NT2/D1 (cell line): Measurements from ENCODE around the gene CEP164.

Experiments used
- DNase-seq: peaks from one replicate; pipeline ENCODE4 v3.0.0-alpha.2; 2011; ENCODE audit warnings: low read depth, low spot score
- H3K27me3 ChIP-seq: 2 replicates; pipeline ENCODE4 v1.6.0; 2011; ENCODE audit warnings: mild to moderate bottlenecking; ENCODE audit not compliant: insufficient read length, insufficient read depth
- H3K36me3 ChIP-seq: 2 replicates; pipeline ENCODE4 v1.6.1; 2011; ENCODE audit warnings: mild to moderate bottlenecking, low read length, mixed read lengths; ENCODE audit not compliant: insufficient read depth, insufficient read length
- H3K4me1 ChIP-seq: 2 replicates; pipeline ENCODE4 v1.5.1; 2011; ENCODE audit not compliant: insufficient read depth, insufficient read length
- H3K4me3 ChIP-seq: 2 replicates; pipeline ENCODE4 v1.5.1; 2011; ENCODE audit warnings: low read depth; ENCODE audit not compliant: insufficient read length
- H3K9ac ChIP-seq: 2 replicates; pipeline ENCODE4 v1.6.0; 2011; ENCODE audit warnings: low read depth; ENCODE audit not compliant: insufficient read length
- H3K9me3 ChIP-seq: 2 replicates; pipeline ENCODE4 v1.5.1; 2011; ENCODE audit warnings: mild to moderate bottlenecking, low read length; ENCODE audit not compliant: insufficient read depth
- SUZ12 ChIP-seq: IDR thresholded peaks from 2 replicates; pipeline ENCODE4 v1.6.1; 2011; ENCODE audit not compliant: insufficient read length, insufficient read depth; ENCODE audit errors: extremely low read depth
- YY1 ChIP-seq: IDR thresholded peaks from 2 replicates; pipeline ENCODE4 v1.6.1; 2011; ENCODE audit not compliant: insufficient read length, insufficient read depth
- ZNF274 ChIP-seq: IDR thresholded peaks from 2 replicates; pipeline ENCODE4 v1.6.1; 2011; ENCODE audit warnings: mild to moderate bottlenecking, low read depth, low read length

CEP164 gene

DNA sequence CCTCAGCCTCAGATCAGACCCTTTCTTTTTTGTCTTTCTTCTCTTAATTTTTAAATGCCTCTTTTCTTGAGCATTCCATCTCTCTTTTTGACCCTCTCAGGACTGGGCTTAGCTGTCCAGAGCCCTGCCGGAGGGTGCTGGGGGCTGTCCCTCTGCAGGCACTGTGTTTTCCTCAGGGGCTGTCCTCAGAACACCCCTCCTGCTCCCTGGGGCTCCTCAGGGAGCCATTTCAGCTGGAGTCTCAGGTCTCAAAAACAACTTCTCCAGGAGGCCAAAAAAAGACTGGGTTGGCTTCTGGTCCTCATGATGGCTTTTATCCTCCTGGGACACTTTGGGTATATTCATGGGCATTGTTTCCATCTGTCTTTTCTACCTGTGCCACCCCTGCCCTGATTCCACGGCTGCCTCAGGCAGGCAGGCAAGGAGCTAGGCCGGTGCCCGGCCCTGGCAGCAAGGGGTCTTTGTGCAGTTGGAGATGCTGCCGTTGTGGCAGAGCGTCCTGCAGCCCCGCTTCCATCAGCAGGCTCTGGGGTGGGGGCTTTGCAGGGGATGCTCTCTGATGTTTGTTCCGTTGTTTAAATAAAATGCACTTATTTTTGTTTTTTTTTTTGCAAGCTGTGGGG lies 85.1 kb downstream of the CEP164 start:
- Histone ChIP-seq H3K9ac (no peak overlapping the region), H3K36me3 (peaks cover 43% of the 10 kb centered on the region), H3K27me3 (no peaks in the 10 kb centered on the region), H3K4me1 (peaks cover 11% of the 10 kb centered on the region), H3K9me3 (no peaks in the 10 kb centered on the region), H3K4me3 (no peak overlapping the region)
- DNase-seq: no peak
- TF ChIP-seq ZNF274 (no peak), YY1 (no peak), SUZ12 (no peak)

DNA sequence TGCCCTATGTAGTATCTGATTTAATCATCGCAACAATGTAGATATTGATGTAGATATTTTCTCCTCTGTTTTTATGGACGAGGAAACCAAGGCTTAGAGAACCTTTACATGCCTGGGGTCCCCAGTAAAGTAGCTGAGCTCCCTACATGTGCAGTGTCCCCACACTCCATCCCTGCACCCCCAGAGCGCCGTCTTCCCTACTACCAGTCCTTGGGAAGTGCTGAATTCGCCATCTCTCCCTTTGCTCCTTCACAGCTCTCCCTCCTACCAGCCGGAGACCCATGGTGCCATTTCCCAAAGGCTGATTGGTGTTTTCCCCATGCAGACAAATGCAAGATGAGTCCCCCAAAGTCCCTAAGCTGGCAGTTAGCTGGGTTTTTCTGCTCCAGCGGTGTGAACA lies 86.0 kb downstream of the CEP164 start:
- Histone ChIP-seq H3K27me3 (no peaks in the 10 kb centered on the region), H3K4me1 (peaks cover 11% of the 10 kb centered on the region), H3K4me3 (no peak overlapping the region), H3K9ac (no peak overlapping the region), H3K36me3 (peaks cover 35% of the 10 kb centered on the region), H3K9me3 (no peaks in the 10 kb centered on the region)
- TF ChIP-seq YY1: no peak
- TF ChIP-seq SUZ12: no peak
- TF ChIP-seq ZNF274: no peak
- no peak for DNase-seq

DNA sequence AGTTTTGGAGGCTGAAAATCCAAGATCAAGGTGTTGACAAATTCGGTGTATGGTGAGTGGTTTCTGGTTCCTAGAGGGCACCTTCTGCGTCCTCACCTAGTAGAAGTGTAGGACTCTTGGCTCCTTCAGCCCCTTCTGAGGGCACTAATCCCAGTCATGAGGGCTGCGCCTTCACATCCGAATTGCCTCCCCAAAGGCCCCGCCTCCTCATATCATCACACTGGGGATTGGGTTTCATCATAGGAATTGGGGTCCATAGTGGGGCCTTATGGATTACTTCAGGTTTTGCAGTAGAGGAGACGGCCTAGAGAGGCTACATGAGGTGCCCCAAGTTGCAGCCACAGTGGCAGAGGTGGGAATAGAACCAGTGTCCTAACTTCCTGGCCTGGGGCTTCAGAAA lies 87.1 kb downstream of the CEP164 start:
- DNase-seq: no peak
- Histone ChIP-seq H3K27me3 (no peaks in the 10 kb centered on the region), H3K4me3 (no peak overlapping the region), H3K9me3 (no peaks in the 10 kb centered on the region), H3K36me3 (peaks cover 23% of the 10 kb centered on the region), H3K9ac (no peak overlapping the region), H3K4me1 (peaks cover 11% of the 10 kb centered on the region)
- TF ChIP-seq SUZ12 (no peak), YY1 (no peak), ZNF274 (no peak)

DNA sequence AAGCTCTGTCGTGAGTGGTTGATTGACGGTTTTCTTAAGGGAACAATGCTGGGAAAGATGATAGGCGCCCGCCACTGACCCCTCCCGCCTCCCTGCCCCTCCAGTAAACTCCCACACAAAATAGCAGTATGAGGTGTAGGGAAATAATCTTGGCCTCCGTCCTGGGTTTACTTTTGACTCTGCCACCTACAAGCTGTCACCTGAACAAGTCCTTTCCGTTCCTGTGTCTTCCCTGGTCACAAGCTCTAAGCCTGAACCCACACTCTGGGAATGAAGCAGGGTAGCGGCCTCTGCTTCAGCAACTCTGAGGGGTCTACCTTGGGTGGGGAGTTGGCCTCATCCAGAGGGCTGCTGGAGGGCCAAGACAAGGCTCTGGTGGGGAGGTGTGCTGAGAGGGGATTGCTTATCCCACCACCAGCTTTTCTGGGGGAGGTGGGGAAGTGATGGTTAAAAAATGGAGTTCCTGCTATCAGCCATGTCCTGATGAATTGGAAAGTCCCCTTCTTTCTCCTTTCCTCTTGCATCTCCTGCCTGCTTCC lies 87.8 kb downstream of the CEP164 start:
- TF ChIP-seq YY1 (no peak), SUZ12 (no peak), ZNF274 (no peak)
- no peak for DNase-seq
- peaks cover 20% of the 10 kb centered on the region for H3K36me3 ChIP-seq
- H3K4me1 ChIP-seq: peaks cover 11% of the 10 kb centered on the region
- H3K9ac ChIP-seq: no peak overlapping the region
- H3K9me3 ChIP-seq: no peaks in the 10 kb centered on the region
- H3K27me3 ChIP-seq: no peaks in the 10 kb centered on the region
- no peak overlapping the region for H3K4me3 ChIP-seq

DNA sequence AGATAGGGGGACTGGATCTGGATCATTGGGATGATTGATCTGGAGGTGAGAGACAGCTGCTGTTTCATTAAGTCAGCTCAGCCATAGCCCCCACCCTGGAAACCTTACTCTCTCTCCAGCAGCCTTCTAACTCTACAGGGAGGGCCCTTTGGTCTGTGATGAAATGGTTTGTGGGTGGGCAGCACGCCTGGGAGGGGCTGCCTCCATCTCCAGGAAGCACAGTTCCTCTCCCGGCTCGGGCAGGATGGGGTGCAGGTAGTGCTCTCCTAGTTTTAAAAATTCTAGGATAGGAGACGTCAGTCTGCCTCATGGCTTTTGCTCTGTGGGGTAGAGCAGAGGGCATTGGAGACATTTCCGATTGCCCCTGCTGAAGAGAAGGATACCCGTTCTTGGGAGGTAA lies 89.7 kb downstream of the CEP164 start:
- Histone ChIP-seq H3K4me1 (no peaks in the 10 kb centered on the region), H3K4me3 (no peak overlapping the region), H3K9me3 (no peaks in the 10 kb centered on the region), H3K9ac (no peak overlapping the region), H3K27me3 (no peaks in the 10 kb centered on the region), H3K36me3 (peaks cover 6% of the 10 kb centered on the region)
- no peak for DNase-seq
- TF ChIP-seq ZNF274 (no peak), SUZ12 (no peak), YY1 (no peak)

DNA sequence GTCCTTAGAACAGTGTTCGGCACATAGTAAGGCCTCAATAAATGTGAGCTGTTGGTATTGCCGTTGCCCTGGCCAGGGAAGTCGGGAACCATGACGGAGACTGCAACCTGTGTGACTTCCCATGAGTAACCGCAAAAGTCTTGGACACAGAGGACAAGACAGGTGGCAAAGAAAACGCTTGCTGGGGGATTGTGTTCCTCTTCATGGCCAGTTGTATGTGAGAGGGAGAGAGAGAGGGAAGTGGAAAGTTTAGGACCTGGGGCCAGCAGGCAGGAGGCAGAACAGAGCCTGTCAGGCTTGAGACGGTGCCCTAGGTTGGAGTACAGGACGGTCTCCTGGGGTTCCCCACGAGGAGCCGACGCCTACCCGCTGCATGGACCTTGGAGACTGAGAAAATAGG lies 90.2 kb downstream of the CEP164 start:
- no peaks in the 10 kb centered on the region for H3K27me3 ChIP-seq
- H3K36me3 ChIP-seq: peaks cover 5% of the 10 kb centered on the region
- TF ChIP-seq SUZ12: no peak
- no peak for TF ChIP-seq ZNF274
- no peak for TF ChIP-seq YY1
- DNase-seq: no peak
- no peaks in the 10 kb centered on the region for H3K9me3 ChIP-seq
- no peak overlapping the region for H3K4me3 ChIP-seq
- no peak overlapping the region for H3K9ac ChIP-seq
- H3K4me1 ChIP-seq: no peaks in the 10 kb centered on the region

DNA sequence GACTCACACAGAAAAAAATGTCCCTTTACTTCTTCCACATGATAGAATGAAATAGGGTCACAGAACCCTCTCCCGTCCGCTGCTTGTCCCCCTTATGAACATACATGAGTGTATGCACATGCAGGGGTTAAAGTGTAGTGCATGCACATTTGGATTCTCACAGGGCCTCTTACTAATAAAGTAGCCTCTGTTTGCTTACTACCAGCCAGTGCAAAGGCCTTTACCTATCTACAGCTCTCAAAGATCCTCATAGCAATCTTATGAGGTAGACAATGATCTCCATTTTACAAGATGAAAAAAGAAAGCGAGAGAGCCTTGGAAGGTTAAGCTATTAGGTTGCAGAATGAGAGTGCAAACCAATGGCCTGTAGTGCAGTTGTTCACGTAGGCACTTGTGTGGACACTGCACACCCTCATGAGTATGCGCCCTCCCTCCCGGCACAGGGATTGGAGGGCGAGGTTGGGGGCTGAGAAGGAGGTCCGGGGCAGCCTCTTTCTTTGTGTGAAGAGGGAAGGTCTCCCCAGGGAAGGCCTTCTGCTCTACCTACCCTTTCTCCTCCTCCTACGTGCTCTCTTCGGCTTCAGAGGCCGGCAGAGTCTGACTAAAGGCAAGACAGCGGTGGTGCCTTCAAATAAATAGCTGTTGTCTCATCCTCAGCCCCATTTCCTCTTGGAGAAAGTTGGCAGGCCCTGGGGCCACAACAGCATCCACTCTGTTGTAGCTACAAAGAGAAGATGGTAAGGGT lies 91.3 kb downstream of the CEP164 start:
- no peaks in the 10 kb centered on the region for H3K27me3 ChIP-seq
- no peak overlapping the region for H3K9ac ChIP-seq
- no peaks in the 10 kb centered on the region for H3K9me3 ChIP-seq
- no peak overlapping the region for H3K4me3 ChIP-seq
- no peak for DNase-seq
- H3K4me1 ChIP-seq: no peaks in the 10 kb centered on the region
- no peak for TF ChIP-seq SUZ12
- no peak for TF ChIP-seq ZNF274
- TF ChIP-seq YY1: no peak
- H3K36me3 ChIP-seq: peaks cover under 1% of the 10 kb centered on the region
